GM12878 (cell line): Measurements from ENCODE around the gene SMCO4.

ENCODE experiments used
- BCL11A ChIP-seq: IDR thresholded peaks from 2 replicates; pipeline ENCODE4 v1.6.1; 2011; ENCODE audit warnings: low read depth, low read length
- CREB1 ChIP-seq: IDR thresholded peaks from 2 replicates; pipeline ENCODE4 v1.6.1; 2012; ENCODE audit warnings: low read depth, mild to moderate bottlenecking, inconsistent platforms
- CTCF ChIP-seq, 3 experiments: IDR thresholded peaks in 2 of 3; conservative IDR thresholded peaks in 1 of 3; 2 replicates each; pipeline ENCODE4 v1.5.1; 2011; ENCODE audit warnings: low read depth in 3 of 3, low read length in 3 of 3, mild to moderate bottlenecking in 3 of 3, control low read depth in 2 of 3, moderate library complexity in 2 of 3, inconsistent platforms in 1 of 3, mixed read lengths in 1 of 3; ENCODE audit not compliant: control insufficient read depth in 2 of 3, insufficient read depth in 1 of 3; ENCODE audit errors: extremely low read depth in 1 of 3
- EGR1 ChIP-seq, 2 experiments: IDR thresholded peaks; 1 replicate in 1 of 2; 2 replicates in 1 of 2; pipeline ENCODE4 v1.6.1; 2011 to 2012; ENCODE audit warnings: low read depth in 2 of 2, low read length in 2 of 2, borderline replicate concordance in 1 of 2, mild to moderate bottlenecking in 1 of 2, moderate library complexity in 1 of 2
- MAX ChIP-seq: IDR thresholded peaks from 2 replicates; pipeline ENCODE4 v1.6.1; 2012; ENCODE audit warnings: low read depth, low read length, improper control_type of control experiment
- NFYB ChIP-seq: IDR thresholded peaks from 2 replicates; pipeline ENCODE4 v1.6.1; 2011; ENCODE audit warnings: low read depth, mild to moderate bottlenecking, low read length, improper control_type of control experiment, moderate library complexity; ENCODE audit not compliant: insufficient read depth
- POLR2A ChIP-seq: IDR thresholded peaks from 2 replicates; pipeline ENCODE4 v1.6.1; 2011; ENCODE audit warnings: low read depth, mild to moderate bottlenecking, low read length
- SMARCA5 ChIP-seq: fragments of 450-650 bp; IDR thresholded peaks from 2 replicates; pipeline ENCODE4 v1.6.1; 2017; ENCODE audit warnings: mild to moderate bottlenecking
- ZNF24 ChIP-seq: fragments of 450-650 bp; IDR thresholded peaks from 2 replicates; pipeline ENCODE4 v1.6.1; 2017; ENCODE audit warnings: antibody characterized with exemption, mild to moderate bottlenecking

GRCh38 chr11:93519179-93519578, 24.0 kb downstream of the SMCO4 start:
- TF ChIP-seq SMARCA5 = no peak
- no peak for TF ChIP-seq MAX
- TF ChIP-seq ZNF24 = no peak
- no peak for TF ChIP-seq CTCF (IDR thresholded peaks at IDR 0.05 in 2 of 3, conservative IDR thresholded peaks at IDR 0.05 in 1 of 3; ENCODE audit: control insufficient read depth in 2 of 3, extremely low read depth in 1 of 3, insufficient read depth in 1 of 3, low read depth in 3 of 3, low read length in 3 of 3)
- no peak for TF ChIP-seq POLR2A
- no peak for TF ChIP-seq CREB1
- no peak for TF ChIP-seq EGR1 (IDR thresholded peaks at IDR 0.05; ENCODE audit: borderline replicate concordance in 1 of 2, low read depth in 2 of 2, low read length in 2 of 2)
- no peak for TF ChIP-seq BCL11A
- no peak for TF ChIP-seq NFYB
